Brain pericyte (primary cell): ENCODE measurements around the gene CUX1.

Experiments used
- DNase-seq: peaks from one replicate; pipeline ENCODE4 v3.0.0-alpha.2; 2012; ENCODE audit warnings: low read depth, low spot score

The CUX1 gene

GRCh38 chr7:102068846-102069245 lies 251.4 kb downstream of the CUX1 start:
- no peak for DNase-seq

- no peak for DNase-seq
Observed at GRCh38 chr7:102069931-102070629, 252.7 kb downstream of the CUX1 start.

GRCh38 chr7:102072003-102072402 lies 254.6 kb downstream of the CUX1 start:
- no peak for DNase-seq

GRCh38 chr7:102072636-102073209 lies 255.3 kb downstream of the CUX1 start:
- DNase-seq, result no peak

GRCh38 chr7:102073931-102074880 lies 256.8 kb downstream of the CUX1 start:
- DNase-seq, result no peak

- no peak for DNase-seq
Observed at GRCh38 chr7:102075126-102075525, 257.7 kb downstream of the CUX1 start.

- no peak for DNase-seq
Observed at GRCh38 chr7:102075553-102076135, 258.2 kb downstream of the CUX1 start.

- DNase-seq, result no peak
Observed at GRCh38 chr7:102077081-102077480, 259.7 kb downstream of the CUX1 start.

GRCh38 chr7:102079140-102080018 lies 262.0 kb downstream of the CUX1 start:
- no peak for DNase-seq

- DNase-seq, result no peak
Observed at GRCh38 chr7:102080019-102080433, 262.6 kb downstream of the CUX1 start.

- no peak for DNase-seq
Observed at GRCh38 chr7:102080434-102081243, 263.2 kb downstream of the CUX1 start.

- no peak for DNase-seq
Observed at GRCh38 chr7:102081244-102081627, 263.8 kb downstream of the CUX1 start.

- no peak for DNase-seq
Observed at GRCh38 chr7:102082693-102083368, 265.4 kb downstream of the CUX1 start.

- DNase-seq, result no peak
Observed at GRCh38 chr7:102085218-102085772, 267.9 kb downstream of the CUX1 start.

GRCh38 chr7:102089175-102090098 lies 272.0 kb downstream of the CUX1 start:
- no peak for DNase-seq

GRCh38 chr7:102093599-102094315 lies 276.3 kb downstream of the CUX1 start:
- no peak for DNase-seq

GRCh38 chr7:102094316-102094650 lies 276.9 kb downstream of the CUX1 start:
- DNase-seq, result no peak
